HG03159 (cell line): ENCODE measurements around the gene PSMB7.

Experiments used
- ATAC-seq: cut with Tn5 transposase; IDR thresholded peaks from one replicate; pipeline ENCODE4 v1.9.1; 2021; ENCODE audit warnings: mild to moderate bottlenecking, moderate library complexity; ENCODE audit not compliant: unreplicated experiment

Gene PSMB7

DNA sequence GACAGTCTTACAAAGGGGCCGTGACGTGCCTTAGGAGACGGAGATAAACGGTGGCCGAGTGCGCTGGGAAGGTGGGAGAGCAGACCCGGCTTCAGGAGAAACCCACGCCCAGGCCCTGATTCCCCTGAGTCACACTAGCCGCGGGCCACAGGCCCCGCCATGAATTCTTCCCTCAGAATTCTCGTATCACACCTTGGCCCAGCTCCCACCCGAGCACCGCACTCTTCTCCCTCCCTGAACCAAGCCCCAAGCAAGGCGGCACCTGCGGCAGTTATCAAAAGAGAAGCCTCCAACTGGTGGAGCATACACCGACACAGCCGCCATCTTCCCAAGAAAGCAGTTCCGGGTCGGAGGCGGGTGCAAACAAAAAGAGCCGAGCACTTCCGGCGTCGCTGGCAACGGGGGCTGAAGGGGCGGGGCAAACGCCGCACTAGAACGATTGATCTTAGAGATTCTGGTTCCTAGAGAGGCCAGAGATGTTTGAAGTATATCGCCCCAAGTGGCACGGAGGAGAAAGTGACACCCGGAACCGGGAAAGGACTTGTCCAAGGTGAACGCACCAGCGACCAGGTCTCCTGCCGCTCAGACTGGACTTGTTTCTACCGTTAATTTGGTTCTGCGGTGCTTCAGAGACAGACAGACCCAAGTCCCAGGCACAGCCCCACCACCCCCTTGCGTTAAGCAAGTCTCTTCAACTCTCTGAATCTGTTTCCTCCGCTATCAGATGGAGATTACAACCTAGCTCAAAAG lies at the start of gene PSMB7:
Gene PSMB7 (minus strand): TSS at position 341 of the 750 bp plus-strand sequence. CDS start 17 bp downstream, at position 324.
- peak; percentile 90 for ATAC-seq

GRCh38 chr9:124462739-124463138 lies 47.5 kb upstream of the PSMB7 start:
- ATAC-seq: no peak

DNA sequence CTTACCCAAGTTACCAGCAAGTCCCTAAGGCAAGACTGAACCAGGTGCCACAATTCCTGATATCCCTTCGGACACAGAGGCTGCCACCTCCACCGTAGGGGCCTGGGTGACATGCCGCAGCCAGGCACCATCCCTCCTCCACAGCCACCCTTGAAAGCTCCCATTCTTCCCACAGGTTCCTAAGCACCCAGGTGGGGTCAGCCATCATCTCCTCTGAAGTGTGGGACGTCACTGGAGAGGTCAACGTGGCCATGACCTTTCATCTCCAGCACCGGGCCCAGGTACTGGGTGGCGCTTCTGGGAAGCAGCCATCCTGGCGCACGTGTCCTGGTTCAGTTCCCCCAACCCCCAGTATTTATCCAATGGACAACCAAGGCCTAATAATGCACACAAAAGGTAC lies 43.2 kb upstream of the PSMB7 start:
- ATAC-seq: no peak

DNA sequence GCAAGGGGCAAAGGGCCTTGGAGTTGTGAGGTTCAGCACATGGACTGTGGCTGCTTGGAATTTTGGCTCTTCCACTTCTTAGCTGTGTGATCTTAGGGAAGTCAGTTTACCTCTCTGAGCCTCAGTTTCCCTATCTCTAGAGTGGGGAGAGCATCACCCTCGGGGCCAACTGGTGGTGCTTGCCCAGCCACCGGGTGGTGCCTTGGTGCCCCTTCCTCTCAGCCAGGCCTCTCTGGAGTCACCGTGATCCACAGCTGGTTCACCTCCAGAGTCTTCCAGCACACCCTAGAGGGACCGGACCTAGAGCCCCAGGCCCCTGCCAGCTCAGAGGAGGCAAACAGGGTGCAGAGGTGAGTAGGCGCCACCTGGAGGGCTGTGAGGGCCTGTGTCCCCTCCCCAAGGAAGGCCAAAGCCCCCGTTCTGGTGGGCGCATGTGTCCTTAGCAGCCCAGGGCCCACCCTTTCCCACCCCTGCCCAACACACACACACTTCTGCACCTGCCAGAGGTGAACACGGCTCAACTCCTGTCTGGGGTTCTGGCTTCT lies 42.7 kb upstream of the PSMB7 start:
- no peak for ATAC-seq

DNA sequence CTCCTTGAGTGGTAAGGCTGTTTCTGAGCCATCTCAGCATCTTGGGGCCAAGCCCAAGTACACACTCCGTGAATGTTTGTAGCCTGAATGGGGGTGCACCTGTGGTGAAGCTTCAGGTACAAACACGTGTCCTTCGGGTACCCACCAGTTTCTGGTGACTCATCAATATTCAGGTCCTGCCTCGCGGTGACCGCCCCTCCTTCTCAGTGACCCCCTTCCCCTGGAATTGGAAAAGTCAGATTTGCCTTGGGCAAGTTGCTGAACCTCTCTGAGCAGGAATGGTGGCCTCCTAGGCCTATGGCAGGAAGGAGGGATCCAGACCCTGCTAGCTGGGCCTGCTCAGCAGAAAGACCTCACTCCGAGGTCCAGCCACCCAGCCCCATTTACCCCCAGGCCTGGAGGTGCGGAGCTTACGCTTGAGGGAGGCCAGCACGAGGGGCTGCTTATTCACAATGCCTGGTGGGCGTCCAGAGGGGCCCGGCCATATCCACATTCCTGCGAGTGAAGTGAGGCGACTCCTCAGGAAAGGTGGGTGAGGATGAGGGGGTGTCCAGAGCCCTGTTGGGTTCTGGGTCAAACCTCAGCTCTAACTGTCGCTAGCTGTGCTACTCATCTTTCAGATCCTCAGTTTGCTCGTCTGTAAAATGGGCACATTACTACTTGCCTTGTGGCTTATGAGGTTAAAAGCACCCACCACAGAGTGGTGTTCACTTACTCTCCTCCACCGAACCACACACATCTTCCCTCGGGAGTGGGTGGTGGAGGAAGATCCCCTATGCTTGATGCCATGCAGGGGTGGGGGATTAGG lies 42.0 kb upstream of the PSMB7 start:
- ATAC-seq: no peak

DNA sequence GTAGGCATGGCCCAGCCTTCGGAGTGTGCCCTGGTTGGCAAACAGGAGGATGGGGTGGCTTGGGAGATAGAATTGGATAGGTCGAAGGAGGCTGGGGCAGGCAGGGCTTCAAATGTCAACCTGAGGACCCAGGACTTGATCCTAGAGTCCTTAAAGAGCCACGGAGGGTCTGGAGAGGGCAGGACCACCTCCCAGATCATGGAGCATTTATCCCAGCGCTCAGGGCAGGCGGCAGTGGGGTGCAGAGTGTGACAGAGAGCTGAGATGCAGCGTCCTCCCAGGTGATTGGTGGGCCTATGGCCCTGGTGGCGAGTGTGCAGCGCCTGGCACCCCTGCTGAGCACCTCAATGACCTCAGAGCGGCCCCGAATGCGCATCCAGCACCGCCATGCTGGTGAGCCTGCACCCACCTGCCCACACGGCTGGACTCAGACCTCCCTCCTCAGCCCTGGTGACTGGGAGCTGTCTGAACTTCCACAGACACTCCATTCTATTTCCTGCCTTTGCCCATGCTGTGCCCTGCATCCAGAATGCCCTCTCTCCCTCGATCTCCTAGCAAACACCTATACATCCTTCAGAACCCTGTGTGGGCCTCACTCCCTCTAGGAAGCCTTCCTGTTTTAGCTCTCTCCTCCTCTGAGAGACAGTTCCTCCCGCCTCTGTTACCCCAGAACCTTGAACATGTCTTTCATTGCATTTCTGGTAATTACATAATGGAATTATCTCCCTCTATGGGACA lies 41.3 kb upstream of the PSMB7 start:
- ATAC-seq: no peak

GRCh38 chr9:124455820-124456219 lies 40.6 kb upstream of the PSMB7 start:
- no peak for ATAC-seq

GRCh38 chr9:124454791-124455443 lies 39.7 kb upstream of the PSMB7 start:
- ATAC-seq: no peak

GRCh38 chr9:124454296-124454695 lies 39.1 kb upstream of the PSMB7 start:
- no peak for ATAC-seq

GRCh38 chr9:124453586-124454191 lies 38.4 kb upstream of the PSMB7 start:
- ATAC-seq: no peak

- ATAC-seq: no peak
Measured at GRCh38 chr9:124452841-124453585, 37.8 kb upstream of the PSMB7 start.

GRCh38 chr9:124452326-124452725 lies 37.1 kb upstream of the PSMB7 start:
- ATAC-seq: no peak

DNA sequence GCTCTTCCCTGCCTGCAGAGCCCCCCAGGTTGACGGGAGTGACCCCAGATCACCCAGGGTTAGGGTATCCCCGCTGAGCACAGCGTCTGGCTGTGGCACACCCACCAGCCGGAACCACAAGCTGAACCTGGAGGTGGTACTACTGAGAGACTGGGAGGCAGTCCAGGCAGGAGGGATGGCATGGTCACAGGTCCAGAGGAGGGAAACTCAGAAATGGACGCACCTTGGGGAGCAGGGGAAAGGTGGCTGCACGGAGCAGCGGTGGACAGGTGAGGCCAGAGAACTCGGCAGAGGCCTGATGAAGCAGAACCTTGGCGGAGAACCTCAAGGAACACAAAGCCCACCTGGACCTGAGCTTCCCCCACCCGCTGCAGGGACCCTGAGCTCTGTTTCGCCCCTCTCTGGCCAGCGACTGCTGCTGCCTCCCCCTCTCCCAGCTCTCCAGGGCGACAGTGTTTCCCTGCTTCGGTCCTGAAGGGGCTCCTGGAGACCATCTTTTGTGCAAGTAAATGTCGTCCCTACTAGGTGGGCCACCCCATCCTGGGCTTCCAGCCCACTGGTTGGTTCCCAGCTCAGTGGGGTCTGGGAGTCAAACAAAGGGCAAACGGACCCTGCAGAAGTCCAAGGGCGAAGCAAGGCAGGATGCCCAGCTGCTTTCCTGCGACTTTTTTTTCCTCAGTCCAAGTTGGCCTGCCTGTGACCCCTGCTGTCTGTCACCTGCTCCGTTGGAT lies 35.9 kb upstream of the PSMB7 start:
- ATAC-seq: no peak

- ATAC-seq: no peak
Measured at GRCh38 chr9:124450241-124450924, 35.1 kb upstream of the PSMB7 start, which contains the start of gene ADGRD2. ADGRD2 (plus strand) TSS chr9:124450451; CDS start chr9:124451667, 1,216 bp downstream.

DNA sequence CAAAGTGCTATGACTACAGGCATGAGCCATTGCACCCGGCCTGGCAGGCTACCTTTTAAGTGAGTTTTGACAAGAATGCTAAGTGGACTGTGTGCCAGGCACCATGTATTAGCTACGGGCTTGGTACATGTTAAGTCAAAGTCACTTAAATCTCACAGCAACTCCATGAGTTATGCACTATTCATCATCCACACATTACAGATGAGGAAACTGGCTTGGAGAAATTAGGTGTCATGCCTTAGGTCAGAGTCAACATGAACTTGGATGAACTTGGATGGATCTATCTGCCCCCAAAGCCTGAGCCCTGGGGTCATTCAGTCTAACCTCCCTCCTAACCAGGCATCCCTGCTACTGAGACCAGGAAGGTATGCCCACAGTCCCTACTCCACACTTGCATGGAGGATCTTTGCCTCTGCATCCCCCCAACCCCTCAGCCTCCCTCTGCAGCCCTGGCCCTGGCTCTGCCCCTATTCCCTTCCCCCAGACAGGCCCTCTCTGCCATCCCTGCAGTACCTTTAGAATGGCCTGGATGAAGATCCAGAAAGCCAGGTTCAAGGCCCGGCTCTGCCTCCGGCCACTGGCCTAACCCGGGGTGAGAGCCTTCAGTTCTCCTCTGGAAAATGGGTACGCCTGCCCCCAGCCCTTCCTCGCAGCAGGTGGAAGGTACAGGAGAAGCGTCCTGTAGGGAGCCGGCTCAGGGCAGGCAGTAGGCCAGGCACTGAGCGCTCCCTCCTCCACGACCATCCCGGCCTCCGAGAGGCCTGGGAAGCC lies 34.3 kb upstream of the PSMB7 start:
- no peak for ATAC-seq

DNA sequence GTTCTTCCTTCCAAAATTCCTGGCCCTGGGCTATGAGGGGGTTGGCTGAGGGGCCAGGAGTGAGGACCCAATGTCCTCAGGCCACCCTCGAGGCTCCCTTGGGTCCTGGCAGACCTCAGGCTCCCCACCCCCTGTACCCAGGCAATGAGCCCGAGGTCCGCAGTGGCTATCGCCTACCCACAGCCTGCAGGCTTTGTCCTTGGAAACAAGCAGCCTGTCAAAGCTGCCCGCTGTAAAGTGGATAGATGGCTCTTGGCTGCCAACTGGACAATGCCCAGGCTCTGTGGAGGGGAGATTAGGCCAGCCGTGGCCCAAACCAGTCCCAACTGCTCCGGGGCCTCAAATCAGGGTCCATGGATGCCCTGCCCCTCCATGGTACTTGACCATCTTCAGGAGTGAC lies 32.8 kb upstream of the PSMB7 start:
- ATAC-seq: no peak

DNA sequence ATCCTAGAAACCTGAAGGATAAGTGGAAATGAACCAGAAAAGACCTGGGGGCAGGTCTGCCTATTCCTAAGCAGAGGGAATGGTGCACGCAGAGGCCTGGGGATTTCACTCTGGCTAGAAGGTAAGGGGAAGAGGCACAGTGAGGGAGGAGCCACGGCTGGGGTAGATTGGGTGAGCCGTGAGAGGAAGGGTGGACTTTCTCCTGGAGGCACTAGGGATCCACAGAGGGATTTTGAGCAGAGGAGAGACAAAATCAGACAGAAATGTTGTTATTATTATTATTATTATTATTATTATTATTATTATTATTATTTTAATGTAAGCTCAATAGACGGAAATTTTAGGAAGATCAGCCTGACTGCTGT lies 32.0 kb upstream of the PSMB7 start:
- ATAC-seq: no peak

DNA sequence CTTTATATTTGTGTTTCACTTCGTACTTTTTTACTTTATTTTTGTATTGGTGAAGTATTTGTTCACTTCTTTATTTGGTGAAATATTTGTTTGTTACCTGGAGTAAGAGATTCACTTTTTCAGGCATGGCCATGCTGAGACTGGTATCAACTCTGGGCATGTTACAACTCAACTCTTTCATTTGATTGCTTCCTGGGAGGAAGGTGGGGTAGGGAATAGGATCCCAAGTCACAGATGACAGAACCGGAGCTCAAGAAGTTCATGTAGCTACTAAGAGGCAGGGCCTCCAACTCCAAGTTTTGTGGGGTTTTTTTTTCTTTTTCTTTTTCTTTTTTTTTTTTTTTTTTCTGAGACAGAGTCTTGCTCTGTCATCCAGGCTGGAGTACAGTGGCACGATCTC lies 28.9 kb upstream of the PSMB7 start:
- no peak for ATAC-seq
